ENCODE measurements around the gene OSBPL7. TPM values are rescaled to one million over a fixed set of nuclear protein-coding genes. Genes with fewer than 3 reads are reported as not detected.

OSBPL7 gene
- total RNA-seq, 1 experiment from 2014 or later = 46.8 TPM

DNA sequence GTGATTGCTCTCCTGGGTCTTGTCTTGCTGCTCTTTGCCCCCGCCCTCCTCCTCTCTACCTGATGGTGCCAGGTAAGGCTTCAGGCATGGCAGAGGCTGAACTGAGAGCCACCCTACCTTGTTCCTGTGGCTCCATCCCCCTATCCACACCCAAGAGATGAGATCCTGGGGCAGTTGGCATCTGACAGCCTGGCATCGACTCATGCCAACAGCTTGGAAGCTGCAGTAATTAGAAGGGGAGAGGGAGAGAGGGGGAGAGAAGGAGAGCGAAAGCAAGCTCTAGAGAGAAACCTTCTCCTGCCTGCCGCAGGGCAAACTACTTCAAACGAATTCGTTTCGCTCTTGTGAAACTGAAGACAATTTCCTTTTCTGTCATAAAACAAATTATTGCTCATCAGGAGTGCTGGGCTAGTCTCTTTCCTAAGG, 43.2 kb upstream of the OSBPL7 start:
- Mint-ChIP-seq H3K4me3 (ENCODE audit: unreplicated experiment) (no peak overlapping the region), H3K9me3 (ENCODE audit: unreplicated experiment) (no peaks in the 10 kb centered on the region), H3K27ac (ENCODE audit: unreplicated experiment) (no peak overlapping the region), H3K27me3 (ENCODE audit: insufficient read depth, unreplicated experiment) (no peaks in the 10 kb centered on the region), H3K4me1 (ENCODE audit: low read depth, unreplicated experiment) (peaks cover 16% of the 10 kb centered on the region), H3K36me3 (ENCODE audit: insufficient read depth, unreplicated experiment) (no peaks in the 10 kb centered on the region)
- Histone ChIP-seq H3K9me3 (peaks cover 6% of the 10 kb centered on the region; the same call in 1 of the 2 replicates), H3K36me3 (ENCODE audit: control insufficient read depth, insufficient read depth, low read length) (no peaks in the 10 kb centered on the region), H3K4me1 (peaks cover 37% of the 10 kb centered on the region), H3K27me3 (replicated peaks; ENCODE audit: control insufficient read depth, insufficient read depth, low read length) (no peaks in the 10 kb centered on the region; the same call in 1 of the 2 replicates), H3K4me3 (ENCODE audit: low read depth, low read length) (no peak overlapping the region)
- no peak for DNase-seq
- BruUV-seq (replicated peaks) = no TSS peak
- intact Hi-C loops (cut with micrococcal nuclease; ENCODE audit: unreplicated experiment) = loop anchor here (2.0 kb wide), 1 partner anchor 22 kb away; no protein-coding TSS in a partner anchor
- POLR2A ChIA-PET = interaction anchor here (1.3 kb wide), 1 partner anchor 14 kb away, joined by 6 read pairs; the partner anchor contains the start of gene SP6
- TF ChIP-seq, protein P1, sequence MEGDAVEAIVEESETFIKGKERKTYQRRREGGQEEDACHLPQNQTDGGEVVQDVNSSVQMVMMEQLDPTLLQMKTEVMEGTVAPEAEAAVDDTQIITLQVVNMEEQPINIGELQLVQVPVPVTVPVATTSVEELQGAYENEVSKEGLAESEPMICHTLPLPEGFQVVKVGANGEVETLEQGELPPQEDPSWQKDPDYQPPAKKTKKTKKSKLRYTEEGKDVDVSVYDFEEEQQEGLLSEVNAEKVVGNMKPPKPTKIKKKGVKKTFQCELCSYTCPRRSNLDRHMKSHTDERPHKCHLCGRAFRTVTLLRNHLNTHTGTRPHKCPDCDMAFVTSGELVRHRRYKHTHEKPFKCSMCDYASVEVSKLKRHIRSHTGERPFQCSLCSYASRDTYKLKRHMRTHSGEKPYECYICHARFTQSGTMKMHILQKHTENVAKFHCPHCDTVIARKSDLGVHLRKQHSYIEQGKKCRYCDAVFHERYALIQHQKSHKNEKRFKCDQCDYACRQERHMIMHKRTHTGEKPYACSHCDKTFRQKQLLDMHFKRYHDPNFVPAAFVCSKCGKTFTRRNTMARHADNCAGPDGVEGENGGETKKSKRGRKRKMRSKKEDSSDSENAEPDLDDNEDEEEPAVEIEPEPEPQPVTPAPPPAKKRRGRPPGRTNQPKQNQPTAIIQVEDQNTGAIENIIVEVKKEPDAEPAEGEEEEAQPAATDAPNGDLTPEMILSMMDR (IDR thresholded peaks at IDR 0.05; ENCODE audit: insufficient read depth in 1 of 2, low read depth in 1 of 2, low read length in 1 of 2, severe bottlenecking in 1 of 2, unreplicated experiment in 1 of 2) = no peak
- CTCF ChIA-PET = interaction anchor here (1.0 to 1.7 kb wide), 3 partner anchors 20 to 25 kb away, joined by 4 to 12 read pairs (median 8); no protein-coding TSS in a partner anchor

DNA sequence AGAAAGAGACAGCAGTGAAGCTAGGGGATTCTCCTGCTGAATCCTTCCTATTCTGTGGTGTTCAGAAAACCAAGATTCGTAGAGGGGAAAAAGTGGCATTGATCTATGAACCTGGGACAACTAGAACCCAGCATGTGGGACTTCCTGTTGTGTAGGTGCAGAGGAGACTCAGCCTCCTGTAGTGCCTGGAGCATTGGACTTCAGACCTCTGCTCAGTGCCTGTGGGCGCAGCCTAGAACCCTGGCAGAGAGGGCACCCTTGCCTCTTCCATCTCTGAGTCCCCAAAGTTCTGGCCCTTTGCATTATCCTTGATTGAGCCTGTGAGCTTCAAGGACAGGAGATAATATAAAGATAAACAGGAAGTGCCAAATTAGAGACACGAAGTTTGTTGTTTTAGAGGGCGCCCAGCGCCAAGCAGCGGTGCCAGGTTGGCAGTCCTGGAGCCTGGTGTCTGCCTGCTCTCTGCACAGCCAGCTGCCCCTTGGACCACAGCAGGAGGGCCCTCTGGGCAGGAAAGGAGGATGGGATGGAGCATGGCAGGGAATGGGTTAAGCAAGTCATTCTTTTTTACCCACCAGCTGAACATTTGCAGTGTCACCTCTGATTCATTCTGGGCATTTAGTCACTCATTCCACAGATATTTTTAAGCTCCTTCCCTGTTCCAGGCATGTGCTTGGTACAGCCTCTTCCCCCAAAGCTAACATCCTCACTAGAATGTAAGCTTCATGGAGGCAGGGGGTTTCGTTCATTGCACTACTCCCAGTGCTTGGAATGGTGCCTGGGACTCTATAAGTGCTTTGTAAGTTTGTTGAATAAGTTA, 41.2 kb upstream of the OSBPL7 start:
- TF ChIP-seq, protein P1 (IDR thresholded peaks at IDR 0.05; ENCODE audit: insufficient read depth in 1 of 2, low read depth in 1 of 2, low read length in 1 of 2, severe bottlenecking in 1 of 2, unreplicated experiment in 1 of 2) = no peak
- BruUV-seq (replicated peaks) = no TSS peak

DNA sequence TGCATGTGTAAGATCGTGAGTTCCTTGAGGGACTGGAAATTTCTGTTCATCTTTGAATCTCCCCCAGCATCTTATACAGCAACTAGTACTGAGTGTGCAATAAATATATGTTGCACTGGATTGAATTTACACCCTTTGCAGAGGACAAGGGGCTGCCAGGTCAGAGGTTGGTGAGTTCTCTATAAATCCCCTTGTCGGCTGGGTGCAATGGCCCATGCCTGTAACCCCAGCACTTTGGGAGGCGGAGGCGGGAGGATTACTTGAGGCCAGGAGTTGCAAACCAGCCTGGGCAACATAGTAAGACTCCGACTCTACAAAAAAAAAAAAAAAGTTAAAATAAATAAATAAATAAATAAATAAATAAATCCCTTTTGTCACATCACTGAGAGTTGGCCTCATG, 38.8 kb upstream of the OSBPL7 start:
- no TSS peak for BruUV-seq (replicated peaks)
- peaks cover 3% of the 10 kb centered on the region for H3K27me3 Mint-ChIP-seq (ENCODE audit: insufficient read depth, unreplicated experiment)
- TF ChIP-seq, protein P1 (IDR thresholded peaks at IDR 0.05; ENCODE audit: insufficient read depth in 1 of 2, low read depth in 1 of 2, low read length in 1 of 2, severe bottlenecking in 1 of 2, unreplicated experiment in 1 of 2) = no peak
- Histone ChIP-seq H3K36me3 (ENCODE audit: control insufficient read depth, insufficient read depth, low read length) (no peaks in the 10 kb centered on the region), H3K27me3 (replicated peaks; ENCODE audit: control insufficient read depth, insufficient read depth, low read length) (no peaks in the 10 kb centered on the region), H3K9me3 (peaks cover 6% of the 10 kb centered on the region; the same call in 1 of the 2 replicates), H3K4me1 (peaks cover 19% of the 10 kb centered on the region), H3K4me3 (ENCODE audit: low read depth, low read length) (no peak overlapping the region)
- ChIA-PET CTCF (interaction anchor here (0.9 to 2.2 kb wide), 3 partner anchors 17 to 29 kb away, joined by 3 to 11 read pairs (median 7); partner anchors contain the start of gene SCRN2), POLR2A (no interaction called here)
- intact Hi-C loops (cut with micrococcal nuclease; ENCODE audit: unreplicated experiment) = loop anchor here (1.0 kb wide), 1 partner anchor 9 kb away; the partner anchor contains the start of gene SP6
- no peak overlapping the region for H3K4me3 Mint-ChIP-seq (ENCODE audit: unreplicated experiment)
- H3K36me3 Mint-ChIP-seq (ENCODE audit: insufficient read depth, unreplicated experiment) = no peaks in the 10 kb centered on the region
- no peak overlapping the region for H3K27ac Mint-ChIP-seq (ENCODE audit: unreplicated experiment)
- H3K4me1 Mint-ChIP-seq (ENCODE audit: low read depth, unreplicated experiment) = peaks cover 7% of the 10 kb centered on the region
- no peaks in the 10 kb centered on the region for H3K9me3 Mint-ChIP-seq (ENCODE audit: unreplicated experiment)
- DNase-seq = no peak

More for the DNA sequence above, 41.2 kb upstream of the OSBPL7 start:
- DNase-seq = no peak
- no peaks in the 10 kb centered on the region for H3K9me3 Mint-ChIP-seq (ENCODE audit: unreplicated experiment)
- Histone ChIP-seq H3K9me3 (peaks cover 6% of the 10 kb centered on the region; the same call in 1 of the 2 replicates), H3K27me3 (replicated peaks; ENCODE audit: control insufficient read depth, insufficient read depth, low read length) (no peaks in the 10 kb centered on the region), H3K4me3 (ENCODE audit: low read depth, low read length) (no peak overlapping the region), H3K36me3 (ENCODE audit: control insufficient read depth, insufficient read depth, low read length) (no peaks in the 10 kb centered on the region), H3K4me1 (peaks cover 26% of the 10 kb centered on the region)
- H3K36me3 Mint-ChIP-seq (ENCODE audit: insufficient read depth, unreplicated experiment) = no peaks in the 10 kb centered on the region
- H3K4me1 Mint-ChIP-seq (ENCODE audit: low read depth, unreplicated experiment) = peaks cover 16% of the 10 kb centered on the region
- intact Hi-C loops (cut with micrococcal nuclease; ENCODE audit: unreplicated experiment) = no loop called here
- peak overlapping the region; percentile 2 for H3K27ac Mint-ChIP-seq (ENCODE audit: unreplicated experiment)
- no peaks in the 10 kb centered on the region for H3K27me3 Mint-ChIP-seq (ENCODE audit: insufficient read depth, unreplicated experiment)
- CTCF ChIA-PET = interaction anchor here (0.5 to 1.7 kb wide), 10 partner anchors 12 to 133 kb away, joined by 3 to 16 read pairs (median 4); partner anchors contain the start of genes SCRN2 and SP6
- no peak overlapping the region for H3K4me3 Mint-ChIP-seq (ENCODE audit: unreplicated experiment)
- POLR2A ChIA-PET = interaction anchor here (1.1 kb wide), 1 partner anchor 78 kb away, joined by 3 read pairs; the partner anchor contains the start of gene PNPO
